Prostate gland (tissue), 2 donors: ENCODE data around the gene HHIPL1.

ENCODE experiments used
- POLR2A ChIP-seq: fragments of 450-650 bp; IDR thresholded peaks from one replicate; pipeline ENCODE4 v1.6.1; 2016; ENCODE audit warnings: antibody characterized with exemption, mild to moderate bottlenecking
- TF ChIP-seq, protein P1 (sequence below), 4 experiments: fragments of 200-600 bp in 2 of 4; fragments of 450-650 bp in 2 of 4; sonication (generic) in 2 of 4; IDR thresholded peaks; 1 replicate in 3 of 4; 2 replicates in 1 of 4; pipeline ENCODE4 v1.5.1; 2016 to 2019; ENCODE audit warnings: antibody characterized with exemption in 4 of 4, mild to moderate bottlenecking in 2 of 4, moderate library complexity in 2 of 4

GRCh38 chr14:99679996-99680395 lies 35.1 kb downstream of the HHIPL1 start:
- TF ChIP-seq POLR2A: no peak
- TF ChIP-seq, protein P1, sequence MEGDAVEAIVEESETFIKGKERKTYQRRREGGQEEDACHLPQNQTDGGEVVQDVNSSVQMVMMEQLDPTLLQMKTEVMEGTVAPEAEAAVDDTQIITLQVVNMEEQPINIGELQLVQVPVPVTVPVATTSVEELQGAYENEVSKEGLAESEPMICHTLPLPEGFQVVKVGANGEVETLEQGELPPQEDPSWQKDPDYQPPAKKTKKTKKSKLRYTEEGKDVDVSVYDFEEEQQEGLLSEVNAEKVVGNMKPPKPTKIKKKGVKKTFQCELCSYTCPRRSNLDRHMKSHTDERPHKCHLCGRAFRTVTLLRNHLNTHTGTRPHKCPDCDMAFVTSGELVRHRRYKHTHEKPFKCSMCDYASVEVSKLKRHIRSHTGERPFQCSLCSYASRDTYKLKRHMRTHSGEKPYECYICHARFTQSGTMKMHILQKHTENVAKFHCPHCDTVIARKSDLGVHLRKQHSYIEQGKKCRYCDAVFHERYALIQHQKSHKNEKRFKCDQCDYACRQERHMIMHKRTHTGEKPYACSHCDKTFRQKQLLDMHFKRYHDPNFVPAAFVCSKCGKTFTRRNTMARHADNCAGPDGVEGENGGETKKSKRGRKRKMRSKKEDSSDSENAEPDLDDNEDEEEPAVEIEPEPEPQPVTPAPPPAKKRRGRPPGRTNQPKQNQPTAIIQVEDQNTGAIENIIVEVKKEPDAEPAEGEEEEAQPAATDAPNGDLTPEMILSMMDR (IDR thresholded peaks at IDR 0.05): no peak
